H1 (cell line): Measurements from ENCODE around the gene C6orf163. TPM values are rescaled to one million over a fixed set of nuclear protein-coding genes. Genes with fewer than 3 reads are reported as not detected.

Experiments used
- CTCF ChIA-PET: fragments of 300-600 bp; sonication (Branson Sonifier 250); formaldehyde crosslinking; loops from one replicate; lab custom pipeline; 2021; ENCODE audit not compliant: partially characterized antibody; lab: Charles Lee
- POLR2A ChIA-PET: fragments of 300-600 bp; sonication (Branson Sonifier 250); formaldehyde crosslinking; loops from one replicate; lab custom pipeline; 2021; ENCODE audit warnings: inconsistent platforms; ENCODE audit not compliant: partially characterized antibody; lab: Charles Lee
- DNase-seq, 2 experiments: peaks; one replicate each; pipeline versions ENCODE4 v3.0.0 to v3.0.0-alpha.2; 2010 to 2022; ENCODE audit warnings: low spot score in 2 of 2, low read depth in 1 of 2, mixed read lengths in 1 of 2
- FAIRE-seq: peaks from 2 replicates; lab custom pipeline; 2011; peaks lifted over from hg19 to GRCh38; lab: Jason Lieb, UNC
- H2AFZ ChIP-seq: 2 replicates; pipeline ENCODE4 v1.8.1; 2012; ENCODE audit warnings: low read length, inconsistent platforms
- H2AK5ac ChIP-seq: 2 replicates; pipeline ENCODE4 v1.6.1; 2013; ENCODE audit warnings: low read depth, low read length
- H2BK120ac ChIP-seq: replicated peaks from 2 replicates; pipeline ENCODE3; 2013; ENCODE audit warnings: low read depth, low read length, inconsistent platforms
- H2BK12ac ChIP-seq: 2 replicates; pipeline ENCODE4 v1.6.1; 2013; ENCODE audit warnings: low read depth, low read length
- H2BK15ac ChIP-seq: 2 replicates; pipeline ENCODE4 v1.6.1; 2013; ENCODE audit warnings: low read length
- H2BK20ac ChIP-seq: 2 replicates; pipeline ENCODE4 v1.6.1; 2013; ENCODE audit warnings: low read length
- H2BK5ac ChIP-seq: 2 replicates; pipeline ENCODE4 v1.6.1; 2013; ENCODE audit warnings: low read depth, low read length
- H3K14ac ChIP-seq: 2 replicates; pipeline ENCODE4 v1.6.1; 2013; ENCODE audit warnings: inconsistent platforms; ENCODE audit not compliant: insufficient read length
- H3K18ac ChIP-seq: 2 replicates; pipeline ENCODE4 v1.6.1; 2013; ENCODE audit warnings: low read length; ENCODE audit errors: extremely low read depth
- H3K23ac ChIP-seq: 2 replicates; pipeline ENCODE4 v1.6.1; 2013; ENCODE audit warnings: inconsistent platforms; ENCODE audit not compliant: insufficient read length
- H3K23me2 ChIP-seq: 2 replicates; pipeline ENCODE4 v1.6.1; 2013; ENCODE audit warnings: low read depth, low read length
- H3K27ac ChIP-seq: 2 replicates; pipeline ENCODE4 v1.6.1; 2011; ENCODE audit warnings: low read depth, low read length, inconsistent platforms
- H3K27me3 ChIP-seq, 4 experiments: replicated peaks in 1 of 4; 1 replicate in 1 of 4; 2 replicates in 3 of 4; pipeline versions ENCODE4 v1.6.1 to v1.8.1; 2011 to 2013; ENCODE audit warnings: low read length in 3 of 4, mild to moderate bottlenecking in 3 of 4, inconsistent platforms in 2 of 4, mixed read lengths in 2 of 4, moderate library complexity in 1 of 4; ENCODE audit not compliant: control insufficient read depth in 3 of 4, insufficient read depth in 3 of 4; ENCODE audit errors: extremely low read depth in 1 of 4
- H3K36me3 ChIP-seq, 4 experiments: 2 replicates each; pipeline versions ENCODE4 v1.6.1 to v1.8.1; 2011 to 2013; ENCODE audit warnings: mild to moderate bottlenecking in 4 of 4, low read length in 3 of 4, moderate library complexity in 2 of 4, control low read depth in 1 of 4, inconsistent platforms in 1 of 4; ENCODE audit not compliant: insufficient read depth in 4 of 4, control insufficient read depth in 2 of 4
- H3K4ac ChIP-seq: replicated peaks from 2 replicates; pipeline ENCODE3; 2013; ENCODE audit warnings: low read length, low read depth, mixed read lengths, inconsistent platforms; ENCODE audit not compliant: insufficient read length
- H3K4me1 ChIP-seq, 4 experiments: replicated peaks in 1 of 4; 1 replicate in 1 of 4; 2 replicates in 3 of 4; pipeline versions ENCODE4 v1.6.1 to v1.8.1; 2011 to 2013; ENCODE audit warnings: low read length in 3 of 4, inconsistent platforms in 2 of 4, mixed read lengths in 1 of 4; ENCODE audit not compliant: insufficient read depth in 4 of 4, control insufficient read depth in 3 of 4
- H3K4me2 ChIP-seq, 2 experiments: 2 replicates each; pipeline versions ENCODE4 v1.6.1 to v1.8.1; 2011 to 2013; ENCODE audit warnings: low read depth in 2 of 2, low read length in 2 of 2, control low read depth in 1 of 2, inconsistent platforms in 1 of 2, mild to moderate bottlenecking in 1 of 2; ENCODE audit not compliant: insufficient read depth in 1 of 2
- H3K4me3 ChIP-seq, 4 experiments: fragments of 200-600, 300-600 bp in 1 of 4; sonication (generic), shearing (Covaris generic), sonication (Bioruptor Twin) in 1 of 4; 2 replicates each; pipeline versions ENCODE4 v1.5.1 to v1.8.1; 2011 to 2016; ENCODE audit warnings: low read length in 4 of 4, low read depth in 3 of 4, control low read depth in 2 of 4, inconsistent platforms in 2 of 4, mild to moderate bottlenecking in 2 of 4, mixed read lengths in 1 of 4, moderate library complexity in 1 of 4; ENCODE audit not compliant: insufficient read depth in 2 of 4; ENCODE audit errors: extremely low read depth in 1 of 4
- H3K56ac ChIP-seq: replicated peaks from 2 replicates; pipeline ENCODE3; 2013; ENCODE audit warnings: low read depth, mild to moderate bottlenecking, mixed read lengths, low read length, inconsistent platforms; ENCODE audit not compliant: insufficient read length
- H3K79me1 ChIP-seq: 2 replicates; pipeline ENCODE4 v1.6.1; 2013; ENCODE audit warnings: low read depth, low read length, control low read depth
- H3K79me2 ChIP-seq, 2 experiments: 2 replicates each; pipeline versions ENCODE4 v1.6.1 to v1.8.1; 2012 to 2013; ENCODE audit warnings: low read length in 2 of 2, mild to moderate bottlenecking in 2 of 2, inconsistent platforms in 1 of 2; ENCODE audit not compliant: insufficient read depth in 2 of 2, control insufficient read depth in 1 of 2
- H3K9ac ChIP-seq, 4 experiments: replicated peaks in 1 of 4; 1 replicate in 1 of 4; 2 replicates in 3 of 4; pipeline versions ENCODE4 v1.6.1 to v1.8.1; 2011 to 2013; ENCODE audit warnings: low read depth in 3 of 4, low read length in 3 of 4, control low read depth in 2 of 4, mild to moderate bottlenecking in 2 of 4, moderate library complexity in 2 of 4, inconsistent platforms in 1 of 4; ENCODE audit errors: extremely low read depth in 1 of 4
- H3K9me3 ChIP-seq, 2 experiments: 2 replicates each; pipeline versions ENCODE4 v1.6.1 to v1.8.1; 2012 to 2013; ENCODE audit warnings: mild to moderate bottlenecking in 2 of 2, moderate library complexity in 2 of 2, control low read depth in 1 of 2, inconsistent platforms in 1 of 2, low read depth in 1 of 2, low read length in 1 of 2, mixed read lengths in 1 of 2; ENCODE audit not compliant: insufficient read depth in 2 of 2
- H4K20me1 ChIP-seq, 2 experiments: replicated peaks in 1 of 2; 2 replicates each; pipeline versions ENCODE3 to v1.8.1; 2011 to 2013; ENCODE audit warnings: inconsistent platforms in 2 of 2, low read length in 2 of 2, mild to moderate bottlenecking in 1 of 2; ENCODE audit not compliant: insufficient read depth in 2 of 2, control insufficient read depth in 1 of 2
- H4K5ac ChIP-seq: 2 replicates; pipeline ENCODE4 v1.6.1; 2013; ENCODE audit warnings: low read length, low read depth, mixed read lengths, inconsistent platforms; ENCODE audit not compliant: insufficient read length
- H4K8ac ChIP-seq: 2 replicates; pipeline ENCODE4 v1.8.0; 2013; ENCODE audit warnings: mild to moderate bottlenecking, moderate library complexity, low read length, inconsistent platforms; ENCODE audit not compliant: insufficient read depth; ENCODE audit errors: extremely low read depth
- H4K91ac ChIP-seq: replicated peaks from 2 replicates; pipeline ENCODE3; 2013; ENCODE audit warnings: low read length, mixed read lengths, inconsistent platforms; ENCODE audit not compliant: insufficient read length
- POU5F1 ChIP-seq: IDR thresholded peaks from 2 replicates; pipeline ENCODE4 v1.6.1; 2011; ENCODE audit warnings: low read depth, mild to moderate bottlenecking, low read length, moderate library complexity
- WGBS, 2 experiments: shearing (Covaris generic) in 1 of 2; methylation state at CpG; one replicate each; pipeline versions ENCODE4 v1.1.6 to v1.1.7; 2013 to 2015; ENCODE audit warnings: low lambda C conversion rate in 2 of 2, mixed read lengths in 2 of 2, inconsistent platforms in 1 of 2, low coverage in 1 of 2, missing lambda C conversion rate in 1 of 2; ENCODE audit not compliant: insufficient replicate concordance in 2 of 2, insufficient coverage in 1 of 2, insufficient read length in 1 of 2; ENCODE audit errors: extremely low coverage in 1 of 2, missing lambda C conversion rate in 1 of 2; 5-methylcytosine and 5-hydroxymethylcytosine counted together
- polyA plus RNA-seq, 7 experiments: library from polyadenylated mRNA; depleted of rRNA in 3 of 7; stranded (reverse) in 5 of 7; unstranded in 2 of 7; fragments of >200 nt in 5 of 7; fragments of 200-250 nt in 2 of 7; gene quantifications; 1 replicate in 5 of 7; 2 replicates in 1 of 7; 4 replicates in 1 of 7; pipeline versions ENCODE4 v1.2.1 to v1.2.3, GENCODE V29; 2011 to 2013; ENCODE audit warnings: missing spikeins in 2 of 7, mixed read lengths in 2 of 7
- total RNA-seq: library from RNA; stranded (reverse); fragmentation: NEBNext Ultra II Directional; extraction: Animal tissue kit (Norgen Biotek cat#: 25700); gene quantifications from 2 replicates; pipeline ENCODE4 v1.2.1, GENCODE V29; 2021

C6orf163 gene
- total and polyA plus RNA-seq, 2 of the 8 experiments (the other 6 are each of a cell fraction or from before 2014, with no cell fraction given): 0.36 to 1.5 TPM

- Histone ChIP-seq H4K91ac (no peak overlapping the region), H3K18ac (no peak overlapping the region), H2AFZ (no peak overlapping the region), H3K79me1 (no peaks in the 10 kb centered on the region), H3K14ac (no peak overlapping the region), H3K9ac (no peak overlapping the region), H2BK120ac (no peak overlapping the region), H2BK12ac (no peak overlapping the region), H3K4ac (no peak overlapping the region), H4K20me1 (no peaks in the 10 kb centered on the region), H3K23me2 (no peaks in the 10 kb centered on the region), H3K9me3 (no peaks in the 10 kb centered on the region), H3K36me3 (no peaks in the 10 kb centered on the region; a peak in 1 of 8 replicates), H3K4me2 (no peak overlapping the region), H3K4me3 (no peak overlapping the region), H2AK5ac (no peak overlapping the region), H2BK5ac (no peak overlapping the region), H2BK15ac (no peak overlapping the region), H3K23ac (no peak overlapping the region), H3K27me3 (no peaks in the 10 kb centered on the region), H3K56ac (no peak overlapping the region), H4K8ac (no peak overlapping the region), H3K4me1 (peaks cover 0 to 2% (median 0%) of the 10 kb centered on the region in 4 experiments; a peak in 3 of 7 replicates), H3K27ac (no peak overlapping the region), H3K79me2 (no peaks in the 10 kb centered on the region), H4K5ac (no peak overlapping the region), H2BK20ac (no peak overlapping the region)
- ChIA-PET POLR2A (interaction anchor here (0.8 to 2.1 kb wide), 2 partner anchors 9 to 12 kb away, joined by 3 to 8 read pairs; partner anchors contain the start of gene GJB7), CTCF (interaction anchor here (1.2 kb wide), 1 partner anchor 50 kb away, joined by 4 read pairs; no protein-coding TSS in a partner anchor)
- 90% methylated on average over 2 of the region's 2 CpGs; no CpG with 5 or more reads in 1 of the 2 experiments for WGBS, 2 experiments
- FAIRE-seq: no peak
- no peak for DNase-seq
- no peak for TF ChIP-seq POU5F1
These were observed 3.5 kb upstream of the C6orf163 start for GRCh38 chr6:87341158-87341557.
